GM18870 (cell line): Measurements from ENCODE around the gene SGPL1.

Source experiments
- ATAC-seq: cut with Tn5 transposase; IDR thresholded peaks from one replicate; pipeline ENCODE4 v1.9.1; 2021; ENCODE audit warnings: moderate library complexity; ENCODE audit not compliant: unreplicated experiment

The SGPL1 gene

GRCh38 chr10:70807556-70807955 lies 8.2 kb upstream of the SGPL1 start:
- no peak for ATAC-seq

GRCh38 chr10:70809011-70809611 lies 6.6 kb upstream of the SGPL1 start:
- ATAC-seq, result no peak

- ATAC-seq, result no peak
Observed at GRCh38 chr10:70809726-70810125, 6.0 kb upstream of the SGPL1 start.

- no peak for ATAC-seq
Observed at GRCh38 chr10:70810967-70811366, 4.8 kb upstream of the SGPL1 start.

GRCh38 chr10:70811881-70812280 lies 3.9 kb upstream of the SGPL1 start:
- no peak for ATAC-seq

- ATAC-seq, result no peak
Observed at GRCh38 chr10:70812814-70813213, 2.9 kb upstream of the SGPL1 start.

GRCh38 chr10:70814126-70814525 lies 1.6 kb upstream of the SGPL1 start:
- no peak for ATAC-seq

- ATAC-seq, result no peak
Observed at GRCh38 chr10:70816220-70816894, 609 bp downstream of the SGPL1 start.

GRCh38 chr10:70820976-70821750 lies 5.4 kb downstream of the SGPL1 start:
- no peak for ATAC-seq

GRCh38 chr10:70822076-70822820 lies 6.5 kb downstream of the SGPL1 start:
- ATAC-seq, result no peak

- ATAC-seq, result no peak
Observed at GRCh38 chr10:70827086-70827757, 11.5 kb downstream of the SGPL1 start.

- ATAC-seq, result no peak
Observed at GRCh38 chr10:70828923-70829322, 13.2 kb downstream of the SGPL1 start.

GRCh38 chr10:70829543-70829942 lies 13.8 kb downstream of the SGPL1 start:
- no peak for ATAC-seq

GRCh38 chr10:70830164-70830563 lies 14.4 kb downstream of the SGPL1 start:
- no peak for ATAC-seq

- ATAC-seq, result no peak
Observed at GRCh38 chr10:70832221-70832620, 16.5 kb downstream of the SGPL1 start.

GRCh38 chr10:70832852-70833528 lies 17.2 kb downstream of the SGPL1 start:
- no peak for ATAC-seq

GRCh38 chr10:70833601-70834000 lies 17.9 kb downstream of the SGPL1 start:
- ATAC-seq, result no peak

GRCh38 chr10:70834021-70834420 lies 18.3 kb downstream of the SGPL1 start:
- no peak for ATAC-seq

- no peak for ATAC-seq
Observed at GRCh38 chr10:70834441-70835151, 18.8 kb downstream of the SGPL1 start.

- no peak for ATAC-seq
Observed at GRCh38 chr10:70836319-70836718, 20.6 kb downstream of the SGPL1 start.
